NB4 (cell line): ENCODE results near the gene TDRD1.

Experiments
- CTCF ChIP-seq: IDR thresholded peaks from one replicate; pipeline ENCODE4 v1.5.1; 2012; ENCODE audit warnings: low read depth, low read length
- MAX ChIP-seq: IDR thresholded peaks from 2 replicates; pipeline ENCODE4 v1.6.1; 2011; ENCODE audit warnings: low read depth, low read length
- MYC ChIP-seq: IDR thresholded peaks from 2 replicates; pipeline ENCODE4 v1.6.1; 2011; ENCODE audit warnings: low read depth, low read length
- POLR2A ChIP-seq: IDR thresholded peaks from 2 replicates; pipeline ENCODE4 v1.6.1; 2011; ENCODE audit warnings: mild to moderate bottlenecking; ENCODE audit not compliant: insufficient read length; ENCODE audit errors: extremely low read depth

- TF ChIP-seq CTCF = no peak
- TF ChIP-seq POLR2A = no peak
- TF ChIP-seq MYC = no peak
- TF ChIP-seq MAX = no peak
Measured at GRCh38 chr10:114252092-114252491, 72.9 kb downstream of the TDRD1 start.
